ENCODE data around the gene NPW.

DNA sequence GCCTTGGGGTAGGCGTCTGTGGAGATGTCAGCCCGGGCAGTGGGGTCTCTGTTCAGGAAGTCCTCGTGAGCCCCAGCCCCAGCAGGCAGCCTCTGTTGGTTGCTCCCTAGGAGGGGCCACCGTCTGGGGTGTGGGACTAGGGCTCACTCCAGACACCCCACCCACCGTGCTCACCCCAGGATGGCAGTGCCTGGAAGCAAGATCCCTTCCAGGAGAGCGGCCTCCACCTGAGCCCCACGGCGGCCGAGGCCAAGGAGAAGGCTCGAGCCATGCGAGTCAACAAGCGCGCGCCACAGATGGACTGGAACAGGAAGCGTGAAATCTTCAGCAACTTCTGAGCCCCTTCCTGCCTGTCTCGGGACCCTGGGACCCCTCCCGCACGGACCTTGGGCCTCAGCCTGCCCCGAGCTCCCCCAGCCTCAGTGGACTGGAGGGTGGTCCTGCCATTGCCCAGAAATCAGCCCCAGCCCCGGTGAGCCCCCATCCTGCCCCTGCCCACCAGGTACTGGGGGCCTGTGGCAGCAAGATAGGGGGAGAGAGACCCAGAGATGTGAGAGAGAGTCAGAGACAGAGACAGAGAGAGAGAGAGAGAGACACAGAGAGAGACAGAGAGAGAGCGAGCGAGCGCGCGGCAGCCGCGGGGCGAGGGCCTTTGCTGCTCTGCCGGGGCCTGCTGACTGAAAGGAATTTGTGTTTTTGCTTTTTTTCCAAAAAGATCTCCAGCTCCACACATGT lies 18.2 kb downstream of the NPW start:
- TF ChIP-seq POLR2A (IDR thresholded peaks at IDR 0.05) (no peak), CTCF (IDR thresholded peaks at IDR 0.05) (no peak), POLR2AphosphoS5 (IDR thresholded peaks at IDR 0.05) (no peak), EP300 (IDR thresholded peaks at IDR 0.05) (no peak)

Data from stomach (tissue), 4 donors.